Fibroblast of gingiva (primary cell): Measurements from ENCODE around the gene NFATC1.

Experiments
- DNase-seq: peaks from one replicate; pipeline ENCODE4 v3.0.0-alpha.2; 2011; ENCODE audit warnings: low read depth

The NFATC1 gene

GRCh38 chr18:79395761-79396404 is at the start of gene NFATC1:
NFATC1 (plus strand) TSS chr18:79395930; CDS start chr18:79396225, 295 bp downstream.
- peak; percentile 54 for DNase-seq

- no peak for DNase-seq
Observed at GRCh38 chr18:79345981-79346380, 49.7 kb upstream of the NFATC1 start.

GRCh38 chr18:79348066-79348465 is 47.7 kb upstream of the NFATC1 start:
- no peak for DNase-seq

GRCh38 chr18:79352432-79352831 is 43.3 kb upstream of the NFATC1 start:
- DNase-seq: no peak

GRCh38 chr18:79353267-79353666 is 42.5 kb upstream of the NFATC1 start:
- no peak for DNase-seq

GRCh38 chr18:79354350-79354749 is 41.4 kb upstream of the NFATC1 start:
- DNase-seq: no peak

GRCh38 chr18:79355433-79356335 is 40.0 kb upstream of the NFATC1 start:
- no peak for DNase-seq

GRCh38 chr18:79356435-79356834 is 39.3 kb upstream of the NFATC1 start:
- no peak for DNase-seq

GRCh38 chr18:79360933-79361332 is 34.8 kb upstream of the NFATC1 start:
- no peak for DNase-seq

GRCh38 chr18:79361766-79362522 is 33.8 kb upstream of the NFATC1 start:
- no peak for DNase-seq

- DNase-seq: no peak
Observed at GRCh38 chr18:79365701-79366100, 30.0 kb upstream of the NFATC1 start.

- DNase-seq: peak; percentile 97
Observed at GRCh38 chr18:79366177-79367094, 29.3 kb upstream of the NFATC1 start.

- DNase-seq: no peak
Observed at GRCh38 chr18:79367480-79367879, 28.2 kb upstream of the NFATC1 start.

- no peak for DNase-seq
Observed at GRCh38 chr18:79367989-79368388, 27.7 kb upstream of the NFATC1 start.

GRCh38 chr18:79368681-79369080 is 27.0 kb upstream of the NFATC1 start:
- DNase-seq: no peak

GRCh38 chr18:79371561-79372121 is 24.1 kb upstream of the NFATC1 start:
- DNase-seq: no peak

GRCh38 chr18:79372461-79372860 is 23.3 kb upstream of the NFATC1 start:
- no peak for DNase-seq

GRCh38 chr18:79372991-79373390 is 22.7 kb upstream of the NFATC1 start:
- no peak for DNase-seq

- no peak for DNase-seq
Observed at GRCh38 chr18:79373736-79374135, 22.0 kb upstream of the NFATC1 start.

- no peak for DNase-seq
Observed at GRCh38 chr18:79374408-79375171, 21.1 kb upstream of the NFATC1 start.
